H9 (cell line): ENCODE results near the gene COPS9. TPM values are rescaled to one million over a fixed set of nuclear protein-coding genes. Genes with fewer than 3 reads are reported as not detected.

Source experiments
- DNase-seq: peaks from one replicate; pipeline ENCODE4 v3.0.0-alpha.2; 2017
- H2AFZ ChIP-seq: one replicate; pipeline ENCODE4 v1.6.1; 2013; ENCODE audit warnings: mild to moderate bottlenecking, low read length, control low read depth, moderate library complexity
- H2AK5ac ChIP-seq: 2 replicates; pipeline ENCODE4 v1.6.1; 2013; ENCODE audit warnings: low read length, control low read depth, mixed read lengths; ENCODE audit not compliant: insufficient read length
- H2BK120ac ChIP-seq: one replicate; pipeline ENCODE4 v1.6.1; 2013; ENCODE audit warnings: low read depth, mild to moderate bottlenecking, low read length, control low read depth, inconsistent platforms; ENCODE audit not compliant: poor library complexity, severe bottlenecking
- H2BK12ac ChIP-seq: 2 replicates; pipeline ENCODE4 v1.6.1; 2013; ENCODE audit warnings: low read length, control low read depth, mixed read lengths, low read depth; ENCODE audit not compliant: insufficient read length
- H2BK15ac ChIP-seq: 2 replicates; pipeline ENCODE4 v1.6.1; 2013; ENCODE audit warnings: low read depth, low read length, control low read depth
- H2BK20ac ChIP-seq: one replicate; pipeline ENCODE4 v1.6.1; 2013; ENCODE audit warnings: low read depth, mild to moderate bottlenecking, low read length, control low read depth, inconsistent platforms; ENCODE audit not compliant: poor library complexity, severe bottlenecking
- H2BK5ac ChIP-seq: 2 replicates; pipeline ENCODE4 v1.6.1; 2013; ENCODE audit warnings: low read length, control low read depth, mixed read lengths; ENCODE audit not compliant: insufficient read length
- H3K14ac ChIP-seq: 2 replicates; pipeline ENCODE4 v1.6.1; 2013; ENCODE audit warnings: low read length, control low read depth; ENCODE audit not compliant: insufficient read depth
- H3K18ac ChIP-seq: 2 replicates; pipeline ENCODE4 v1.6.1; 2013; ENCODE audit warnings: low read depth, mild to moderate bottlenecking, mixed read lengths, low read length, control low read depth; ENCODE audit not compliant: insufficient read length
- H3K23ac ChIP-seq: 2 replicates; pipeline ENCODE4 v1.6.1; 2013; ENCODE audit warnings: low read length, control low read depth, mixed read lengths, low read depth; ENCODE audit not compliant: insufficient read length
- H3K23me2 ChIP-seq: 2 replicates; pipeline ENCODE4 v1.6.1; 2013; ENCODE audit warnings: low read depth, mild to moderate bottlenecking, mixed read lengths, low read length, control low read depth; ENCODE audit not compliant: insufficient read length, poor library complexity, severe bottlenecking
- H3K27ac ChIP-seq: 2 replicates; pipeline ENCODE4 v1.5.1; 2013; ENCODE audit warnings: low read length, control low read depth, mixed read lengths, low read depth; ENCODE audit not compliant: insufficient read length
- H3K27me3 ChIP-seq: 2 replicates; pipeline ENCODE4 v1.6.1; 2013; ENCODE audit warnings: low read length, control low read depth, inconsistent platforms; ENCODE audit not compliant: insufficient read depth
- H3K4ac ChIP-seq: 2 replicates; pipeline ENCODE4 v1.6.1; 2013; ENCODE audit warnings: low read depth, mild to moderate bottlenecking, control low read depth, inconsistent platforms, low read length, moderate library complexity
- H3K4me1 ChIP-seq: 2 replicates; pipeline ENCODE4 v1.6.1; 2013; ENCODE audit warnings: low read length, control low read depth, inconsistent platforms; ENCODE audit not compliant: insufficient read depth
- H3K4me2 ChIP-seq: 2 replicates; pipeline ENCODE4 v1.6.1; 2013; ENCODE audit warnings: low read length, control low read depth, mixed read lengths; ENCODE audit not compliant: insufficient read length, insufficient read depth
- H3K56ac ChIP-seq: 2 replicates; pipeline ENCODE4 v1.6.1; 2013; ENCODE audit warnings: low read depth, mild to moderate bottlenecking, mixed read lengths, low read length, control low read depth; ENCODE audit not compliant: insufficient read length
- H3K79me1 ChIP-seq: 2 replicates; pipeline ENCODE4 v1.6.1; 2013; ENCODE audit warnings: low read depth, mild to moderate bottlenecking, moderate library complexity, low read length, control low read depth, inconsistent platforms; ENCODE audit not compliant: insufficient read depth, poor library complexity, severe bottlenecking
- H3K79me2 ChIP-seq: 2 replicates; pipeline ENCODE4 v1.6.1; 2013; ENCODE audit warnings: low read length, control low read depth, inconsistent platforms; ENCODE audit not compliant: insufficient read depth
- H3K9ac ChIP-seq: 2 replicates; pipeline ENCODE4 v1.6.1; 2013; ENCODE audit warnings: low read length, control low read depth, mixed read lengths; ENCODE audit not compliant: insufficient read length; ENCODE audit errors: extremely low read depth
- H3K9me3 ChIP-seq: one replicate; pipeline ENCODE4 v1.6.1; 2013; ENCODE audit warnings: low read depth, low read length, inconsistent platforms; ENCODE audit not compliant: control insufficient read depth
- H3T11ph ChIP-seq: one replicate; pipeline ENCODE4 v1.6.1; 2013; ENCODE audit warnings: mild to moderate bottlenecking, low read length, control low read depth, inconsistent platforms
- H4K20me1 ChIP-seq: one replicate; pipeline ENCODE4 v1.6.1; 2013; ENCODE audit not compliant: control insufficient read depth, insufficient read length, insufficient read depth
- H4K5ac ChIP-seq: 2 replicates; pipeline ENCODE4 v1.6.1; 2013; ENCODE audit warnings: low read depth, mild to moderate bottlenecking, mixed read lengths, low read length, control low read depth; ENCODE audit not compliant: insufficient read length
- H4K8ac ChIP-seq: replicated peaks from 2 replicates; pipeline ENCODE4 v1.6.1; 2013; ENCODE audit warnings: low read length, control low read depth, mixed read lengths, low read depth; ENCODE audit not compliant: insufficient read length
- H4K91ac ChIP-seq: 2 replicates; pipeline ENCODE4 v1.6.1; 2013; ENCODE audit warnings: low read depth, mild to moderate bottlenecking, moderate library complexity, mixed read lengths, low read length, control low read depth; ENCODE audit not compliant: insufficient read length
- H3K27ac Mint-ChIP-seq, 3 experiments: 2 replicates in 2 of 3; 3 replicates in 1 of 3; pipeline ENCODE4 v1.8.0; 2020 to 2021; ENCODE audit warnings: mixed read lengths in 3 of 3, mild to moderate bottlenecking in 1 of 3, moderate library complexity in 1 of 3
- H3K27me3 Mint-ChIP-seq: 2 replicates; pipeline ENCODE4 v1.8.0; 2021; ENCODE audit warnings: low read depth, mild to moderate bottlenecking, moderate library complexity, mixed read lengths
- H3K36me3 Mint-ChIP-seq, 3 experiments: 2 replicates in 2 of 3; 3 replicates in 1 of 3; pipeline ENCODE4 v1.8.0; 2020 to 2021; ENCODE audit warnings: low read depth in 3 of 3, mixed read lengths in 3 of 3; ENCODE audit not compliant: insufficient read depth in 1 of 3
- H3K4me1 Mint-ChIP-seq, 2 experiments: 2 replicates each; pipeline ENCODE4 v1.8.0; 2020; ENCODE audit warnings: mixed read lengths in 2 of 2
- H3K4me3 Mint-ChIP-seq, 2 experiments: 2 replicates in 1 of 2; 3 replicates in 1 of 2; pipeline ENCODE4 v1.8.0; 2020 to 2021; ENCODE audit warnings: mild to moderate bottlenecking in 2 of 2, mixed read lengths in 2 of 2, moderate library complexity in 1 of 2
- H3K9me3 Mint-ChIP-seq, 2 experiments: 2 replicates in 1 of 2; 3 replicates in 1 of 2; pipeline ENCODE4 v1.8.0; 2020; ENCODE audit warnings: mild to moderate bottlenecking in 2 of 2, mixed read lengths in 2 of 2, moderate library complexity in 1 of 2
- CTCF ChIP-seq: fragments of 200-600 bp; sonication (generic); conservative IDR thresholded peaks from 3 replicates; pipeline ENCODE4 v1.8.0; 2021; ENCODE audit warnings: antibody characterized with exemption, mild to moderate bottlenecking
- WGBS: extraction: QIAGEN DNeasy Blood & Tissue Kit; methylation state at CpG from one replicate; pipeline ENCODE4 v1.1.7; 2013; ENCODE audit warnings: missing lambda C conversion rate, low lambda C conversion rate, mixed read lengths; ENCODE audit not compliant: insufficient read length; ENCODE audit errors: extremely low coverage; 5-methylcytosine and 5-hydroxymethylcytosine counted together
- total RNA-seq: library from RNA; stranded (reverse); gene quantifications from 2 replicates; pipeline ENCODE4 v1.2.1, GENCODE V29; 2021

COPS9 gene
- total RNA-seq, 1 experiment from 2014 or later = 142 TPM

DNA sequence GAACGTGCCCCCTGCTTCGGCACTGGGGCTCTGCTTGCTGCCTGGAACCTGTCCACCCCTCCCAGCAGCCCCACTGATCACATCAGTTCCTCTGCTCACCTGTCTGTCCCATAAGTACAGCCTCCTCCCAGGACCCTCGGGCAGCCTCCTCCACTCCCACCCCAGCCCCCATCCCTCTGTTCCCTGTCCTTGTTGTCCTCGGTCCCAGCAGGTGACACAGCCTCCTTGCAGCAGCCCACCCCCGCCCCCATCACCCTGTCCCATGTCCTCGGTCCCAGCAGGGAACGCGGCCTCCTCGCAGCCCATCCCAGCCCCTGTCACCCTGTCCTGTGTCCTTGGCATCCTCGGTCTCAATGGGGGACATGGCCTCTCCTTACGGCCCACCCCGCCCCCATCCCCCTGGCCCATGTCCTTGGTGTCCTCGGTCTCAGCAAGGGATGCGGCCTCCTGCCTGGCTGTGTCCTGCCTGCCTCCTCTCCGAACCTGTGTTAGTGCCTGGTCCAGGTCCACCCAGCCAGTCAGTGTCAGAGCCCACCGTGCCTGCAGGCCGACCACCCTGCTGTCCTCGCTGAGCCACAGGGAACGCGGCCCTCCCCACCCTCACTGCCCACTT is 8.7 kb upstream of the COPS9 start:
- no peak overlapping the region for H2AK5ac ChIP-seq
- no peak overlapping the region for H2BK15ac ChIP-seq
- no peak for DNase-seq
- H3K56ac ChIP-seq = no peak overlapping the region
- peaks cover 0 to 4% (median 0%) of the 10 kb centered on the region in 3 experiments; a peak in 2 of 7 replicates for H3K36me3 Mint-ChIP-seq
- H3K27me3 ChIP-seq = no peaks in the 10 kb centered on the region
- H2BK20ac ChIP-seq = no peak overlapping the region
- no peak overlapping the region for H2BK12ac ChIP-seq
- H4K91ac ChIP-seq = no peak overlapping the region
- H3K23ac ChIP-seq = no peak overlapping the region
- no peak overlapping the region for H3K4me3 Mint-ChIP-seq
- no peaks in the 10 kb centered on the region; the same call in 1 of the 2 replicates for H3K4me1 ChIP-seq
- no peaks in the 10 kb centered on the region for H4K20me1 ChIP-seq
- no peaks in the 10 kb centered on the region for H3K23me2 ChIP-seq
- no CpG with 5 or more reads among the region's 20 CpGs for WGBS
- no peak overlapping the region for H3K14ac ChIP-seq
- no peak overlapping the region for H3K27ac ChIP-seq
- H4K8ac ChIP-seq = no peak overlapping the region
- no peak overlapping the region for H3K4ac ChIP-seq
- H3K9me3 ChIP-seq = no peaks in the 10 kb centered on the region
- H3K9me3 Mint-ChIP-seq = peaks cover 8 to 11% of the 10 kb centered on the region in 2 experiments; a peak in 4 of 5 replicates
- no peaks in the 10 kb centered on the region for H3K79me2 ChIP-seq
- peaks cover 6 to 10% of the 10 kb centered on the region in 2 experiments for H3K4me1 Mint-ChIP-seq
- peaks cover 7% of the 10 kb centered on the region for H3K27me3 Mint-ChIP-seq
- H3K4me2 ChIP-seq = no peak overlapping the region
- no peak overlapping the region for H4K5ac ChIP-seq
- TF ChIP-seq CTCF = no peak
- H3K18ac ChIP-seq = no peak overlapping the region
- no peak overlapping the region for H2BK120ac ChIP-seq
- no peaks in the 10 kb centered on the region for H3K79me1 ChIP-seq
- no peak overlapping the region for H2BK5ac ChIP-seq
- no peak overlapping the region for H3K9ac ChIP-seq
- no peak overlapping the region for H3K27ac Mint-ChIP-seq
- H2AFZ ChIP-seq = no peak overlapping the region
- no peak overlapping the region for H3T11ph ChIP-seq
